H1 (cell line): ENCODE measurements around the gene ADIPOR1.

Source experiments
- ATF2 ChIP-seq: IDR thresholded peaks from 2 replicates; pipeline ENCODE4 v1.6.1; 2012; ENCODE audit warnings: low read length, inconsistent platforms
- EGR1 ChIP-seq: IDR thresholded peaks from 2 replicates; pipeline ENCODE4 v1.6.1; 2011; ENCODE audit warnings: low read depth, low read length, borderline replicate concordance
- EZH2 ChIP-seq: fragments of 200-600 bp; sonication (generic); IDR thresholded peaks from 2 replicates; pipeline ENCODE4 v1.7.1; 2012; ENCODE audit warnings: low read depth, mild to moderate bottlenecking, moderate library complexity, low read length, inconsistent platforms; ENCODE audit not compliant: severe bottlenecking
- GABPA ChIP-seq: IDR thresholded peaks from 2 replicates; pipeline ENCODE4 v1.6.1; 2011; ENCODE audit warnings: mild to moderate bottlenecking, low read length, moderate library complexity, borderline replicate concordance; ENCODE audit not compliant: insufficient read depth
- NANOG ChIP-seq: IDR thresholded peaks from 2 replicates; pipeline ENCODE4 v1.6.1; 2011; ENCODE audit warnings: low read length, low read depth, mild to moderate bottlenecking, inconsistent platforms; ENCODE audit not compliant: insufficient read depth, poor library complexity, severe bottlenecking
- PHF8 ChIP-seq: fragments of 200-600 bp; sonication (generic); conservative IDR thresholded peaks from 2 replicates; pipeline ENCODE4 v1.7.1; 2012; ENCODE audit warnings: low read depth, mild to moderate bottlenecking, inconsistent platforms, low read length, moderate library complexity
- POLR2A ChIP-seq, 2 experiments: IDR thresholded peaks; 1 replicate in 1 of 2; 2 replicates in 1 of 2; pipeline ENCODE4 v1.6.1; 2011; ENCODE audit warnings: low read depth in 2 of 2, low read length in 2 of 2, mild to moderate bottlenecking in 2 of 2; ENCODE audit errors: control extremely low read depth in 1 of 2
- POLR2AphosphoS5 ChIP-seq: IDR thresholded peaks from 2 replicates; pipeline ENCODE4 v1.6.1; 2011; ENCODE audit warnings: low read depth, low read length
- TF ChIP-seq, protein P1 (sequence below), 3 experiments: IDR thresholded peaks; 1 replicate in 2 of 3; 2 replicates in 1 of 3; pipeline versions ENCODE4 v1.5.1 to v1.6.1; 2011; ENCODE audit warnings: low read length in 3 of 3, mild to moderate bottlenecking in 3 of 3, inconsistent platforms in 2 of 3, low read depth in 1 of 3, moderate library complexity in 1 of 3; ENCODE audit not compliant: insufficient read depth in 1 of 3; ENCODE audit errors: control extremely low read depth in 1 of 3

DNA sequence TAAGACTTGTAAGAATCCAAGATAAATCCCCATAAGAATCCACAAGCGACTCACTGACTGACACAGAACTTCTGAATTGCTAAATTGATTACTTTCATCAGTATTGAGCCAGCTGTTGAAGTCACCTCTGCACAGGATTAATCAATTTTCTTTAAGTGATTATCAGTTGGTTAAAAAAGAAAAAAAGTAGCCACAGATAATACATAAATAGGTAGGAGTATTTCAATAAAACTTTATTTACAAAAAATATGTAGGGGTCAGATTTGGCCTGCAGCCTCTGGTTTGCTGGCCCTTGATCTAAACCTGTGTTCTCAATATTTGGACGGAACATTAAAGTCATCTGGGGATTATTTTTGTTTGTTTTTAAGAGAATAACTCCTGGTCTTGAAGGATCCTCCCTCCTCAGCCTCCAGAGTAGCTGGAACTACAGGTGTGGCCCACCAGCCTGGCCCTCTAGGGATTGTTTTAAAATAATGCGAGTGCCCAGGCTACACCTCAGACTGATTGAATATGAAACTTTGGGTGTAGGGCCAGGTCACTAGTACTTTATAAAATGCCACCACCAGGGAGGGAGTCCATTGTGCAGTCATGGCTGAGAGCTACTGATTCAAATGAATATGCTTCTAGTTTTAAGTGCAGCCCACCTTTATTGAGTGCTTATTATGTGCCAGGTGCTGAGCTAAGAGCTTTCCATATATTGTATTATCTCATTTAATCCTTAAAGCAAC lies 42.3 kb upstream of the ADIPOR1 start:
- TF ChIP-seq, protein P1, sequence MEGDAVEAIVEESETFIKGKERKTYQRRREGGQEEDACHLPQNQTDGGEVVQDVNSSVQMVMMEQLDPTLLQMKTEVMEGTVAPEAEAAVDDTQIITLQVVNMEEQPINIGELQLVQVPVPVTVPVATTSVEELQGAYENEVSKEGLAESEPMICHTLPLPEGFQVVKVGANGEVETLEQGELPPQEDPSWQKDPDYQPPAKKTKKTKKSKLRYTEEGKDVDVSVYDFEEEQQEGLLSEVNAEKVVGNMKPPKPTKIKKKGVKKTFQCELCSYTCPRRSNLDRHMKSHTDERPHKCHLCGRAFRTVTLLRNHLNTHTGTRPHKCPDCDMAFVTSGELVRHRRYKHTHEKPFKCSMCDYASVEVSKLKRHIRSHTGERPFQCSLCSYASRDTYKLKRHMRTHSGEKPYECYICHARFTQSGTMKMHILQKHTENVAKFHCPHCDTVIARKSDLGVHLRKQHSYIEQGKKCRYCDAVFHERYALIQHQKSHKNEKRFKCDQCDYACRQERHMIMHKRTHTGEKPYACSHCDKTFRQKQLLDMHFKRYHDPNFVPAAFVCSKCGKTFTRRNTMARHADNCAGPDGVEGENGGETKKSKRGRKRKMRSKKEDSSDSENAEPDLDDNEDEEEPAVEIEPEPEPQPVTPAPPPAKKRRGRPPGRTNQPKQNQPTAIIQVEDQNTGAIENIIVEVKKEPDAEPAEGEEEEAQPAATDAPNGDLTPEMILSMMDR (IDR thresholded peaks at IDR 0.05; ENCODE audit: control extremely low read depth in 1 of 3, insufficient read depth in 1 of 3, low read depth in 1 of 3, low read length in 3 of 3) = no peak
- no peak for TF ChIP-seq EZH2
- TF ChIP-seq GABPA = no peak
- no peak for TF ChIP-seq PHF8
- TF ChIP-seq POLR2AphosphoS5 = no peak
- no peak for TF ChIP-seq NANOG
- TF ChIP-seq EGR1 = no peak
- no peak for TF ChIP-seq ATF2
- no peak for TF ChIP-seq POLR2A (IDR thresholded peaks at IDR 0.05; ENCODE audit: control extremely low read depth in 1 of 2, low read depth in 2 of 2, low read length in 2 of 2)
